ENCODE measurements around the gene TAB3.

The TAB3 gene

GRCh38 chrX:30888526-30889146, 418 bp downstream of the TAB3 start:
- Histone ChIP-seq H2AFZ (ENCODE audit: low read depth, low read length, severe bottlenecking) (peak overlapping the region; percentile 77), H3K9me3 (ENCODE audit: insufficient read depth, low read length) (no peaks in the 10 kb centered on the region), H3K36me3 (ENCODE audit: low read length) (no peaks in the 10 kb centered on the region), H3K4me2 (ENCODE audit: low read depth, low read length, poor library complexity, severe bottlenecking) (peak overlapping the region; percentile 73), H3K79me2 (ENCODE audit: insufficient read depth, low read length) (peaks cover 7% of the 10 kb centered on the region; the same call in 1 of the 2 replicates), H3K9me2 (replicated peaks; ENCODE audit: insufficient read depth, low read length) (no peaks in the 10 kb centered on the region), H3K27me3 (ENCODE audit: low read length) (no peaks in the 10 kb centered on the region), H4K20me1 (ENCODE audit: low read depth, low read length) (0 out of 2 replicates have a peak, but pooled peaks cover 5% of the 10 kb centered on the region), H3F3A (ENCODE audit: insufficient read depth) (no peaks in the 10 kb centered on the region), H3K4me3 (ENCODE audit: insufficient read depth, low read length, poor library complexity, severe bottlenecking) (peak overlapping the region; percentile 86), H3K27ac (ENCODE audit: low read depth, low read length) (no peak overlapping the region), H3K9ac (ENCODE audit: low read length) (peak overlapping the region; percentile 84)
- no peak for TF ChIP-seq EZH2phosphoT487 (conservative IDR thresholded peaks at IDR 0.05; ENCODE audit: low read length)
- TF ChIP-seq, protein P1, sequence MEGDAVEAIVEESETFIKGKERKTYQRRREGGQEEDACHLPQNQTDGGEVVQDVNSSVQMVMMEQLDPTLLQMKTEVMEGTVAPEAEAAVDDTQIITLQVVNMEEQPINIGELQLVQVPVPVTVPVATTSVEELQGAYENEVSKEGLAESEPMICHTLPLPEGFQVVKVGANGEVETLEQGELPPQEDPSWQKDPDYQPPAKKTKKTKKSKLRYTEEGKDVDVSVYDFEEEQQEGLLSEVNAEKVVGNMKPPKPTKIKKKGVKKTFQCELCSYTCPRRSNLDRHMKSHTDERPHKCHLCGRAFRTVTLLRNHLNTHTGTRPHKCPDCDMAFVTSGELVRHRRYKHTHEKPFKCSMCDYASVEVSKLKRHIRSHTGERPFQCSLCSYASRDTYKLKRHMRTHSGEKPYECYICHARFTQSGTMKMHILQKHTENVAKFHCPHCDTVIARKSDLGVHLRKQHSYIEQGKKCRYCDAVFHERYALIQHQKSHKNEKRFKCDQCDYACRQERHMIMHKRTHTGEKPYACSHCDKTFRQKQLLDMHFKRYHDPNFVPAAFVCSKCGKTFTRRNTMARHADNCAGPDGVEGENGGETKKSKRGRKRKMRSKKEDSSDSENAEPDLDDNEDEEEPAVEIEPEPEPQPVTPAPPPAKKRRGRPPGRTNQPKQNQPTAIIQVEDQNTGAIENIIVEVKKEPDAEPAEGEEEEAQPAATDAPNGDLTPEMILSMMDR (IDR thresholded peaks at IDR 0.05; ENCODE audit: insufficient read depth, low read length, poor library complexity, severe bottlenecking): no peak

- TF ChIP-seq, protein P1 (IDR thresholded peaks at IDR 0.05; ENCODE audit: insufficient read depth, low read length, poor library complexity, severe bottlenecking): no peak
- TF ChIP-seq EZH2phosphoT487 (conservative IDR thresholded peaks at IDR 0.05; ENCODE audit: low read length): no peak
- H3K27ac ChIP-seq (ENCODE audit: low read depth, low read length): no peak overlapping the region
- H3K9me3 ChIP-seq (ENCODE audit: insufficient read depth, low read length): no peaks in the 10 kb centered on the region
- H3K9ac ChIP-seq (ENCODE audit: low read length): 0 out of 2 replicates have a peak overlapping the region, but pooled peaks have one; percentile 84
- no peaks in the 10 kb centered on the region for H3K27me3 ChIP-seq (ENCODE audit: low read length)
- H3K4me2 ChIP-seq (ENCODE audit: low read depth, low read length, poor library complexity, severe bottlenecking): peak overlapping the region; percentile 73
- peaks cover 7% of the 10 kb centered on the region; the same call in 1 of the 2 replicates for H3K79me2 ChIP-seq (ENCODE audit: insufficient read depth, low read length)
- no peaks in the 10 kb centered on the region for H3K36me3 ChIP-seq (ENCODE audit: low read length)
- no peaks in the 10 kb centered on the region for H3K9me2 ChIP-seq (replicated peaks; ENCODE audit: insufficient read depth, low read length)
- no peak overlapping the region for H2AFZ ChIP-seq (ENCODE audit: low read depth, low read length, severe bottlenecking)
- H3K4me3 ChIP-seq (ENCODE audit: insufficient read depth, low read length, poor library complexity, severe bottlenecking): peak overlapping the region; percentile 86
- H3F3A ChIP-seq (ENCODE audit: insufficient read depth): no peaks in the 10 kb centered on the region
- 0 out of 2 replicates have a peak, but pooled peaks cover 5% of the 10 kb centered on the region for H4K20me1 ChIP-seq (ENCODE audit: low read depth, low read length)
These were observed 1.3 kb downstream of the TAB3 start for GRCh38 chrX:30887721-30888120.

DNA sequence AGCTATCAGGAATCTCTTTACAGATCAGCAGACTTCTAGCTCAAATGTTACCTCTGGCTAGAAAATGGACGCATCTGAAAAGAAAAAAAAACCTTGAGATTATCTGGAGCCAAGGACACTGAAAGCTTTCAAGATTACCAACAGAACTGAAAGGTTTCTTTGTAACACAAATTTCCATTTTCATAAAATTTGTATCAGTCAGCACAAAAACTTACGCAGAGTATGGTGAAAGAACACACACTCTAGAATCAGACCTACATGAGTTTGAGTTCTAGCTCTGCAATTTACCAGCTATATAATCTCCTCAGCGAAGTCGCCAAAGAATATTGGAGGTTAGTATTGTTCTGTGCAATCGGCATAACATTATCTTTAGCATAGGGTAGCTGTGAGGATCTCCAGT, 1.8 kb downstream of the TAB3 start:
- H3F3A ChIP-seq (ENCODE audit: insufficient read depth): no peaks in the 10 kb centered on the region
- H3K9me2 ChIP-seq (replicated peaks; ENCODE audit: insufficient read depth, low read length): no peaks in the 10 kb centered on the region
- no peak overlapping the region for H3K4me2 ChIP-seq (ENCODE audit: low read depth, low read length, poor library complexity, severe bottlenecking)
- no peaks in the 10 kb centered on the region for H3K9me3 ChIP-seq (ENCODE audit: insufficient read depth, low read length)
- H4K20me1 ChIP-seq (ENCODE audit: low read depth, low read length): 0 out of 2 replicates have a peak, but pooled peaks cover 5% of the 10 kb centered on the region
- no peak overlapping the region for H3K27ac ChIP-seq (ENCODE audit: low read depth, low read length)
- H3K36me3 ChIP-seq (ENCODE audit: low read length): no peaks in the 10 kb centered on the region
- TF ChIP-seq, protein P1 (IDR thresholded peaks at IDR 0.05; ENCODE audit: insufficient read depth, low read length, poor library complexity, severe bottlenecking): no peak
- TF ChIP-seq EZH2phosphoT487 (conservative IDR thresholded peaks at IDR 0.05; ENCODE audit: low read length): no peak
- H3K4me3 ChIP-seq (ENCODE audit: insufficient read depth, low read length, poor library complexity, severe bottlenecking): no peak overlapping the region
- H3K9ac ChIP-seq (ENCODE audit: low read length): no peak overlapping the region
- H3K79me2 ChIP-seq (ENCODE audit: insufficient read depth, low read length): peaks cover 7% of the 10 kb centered on the region; the same call in 1 of the 2 replicates
- H2AFZ ChIP-seq (ENCODE audit: low read depth, low read length, severe bottlenecking): no peak overlapping the region
- no peaks in the 10 kb centered on the region for H3K27me3 ChIP-seq (ENCODE audit: low read length)

All from SU-DHL-6 (cell line).